HCT116 (cell line): ENCODE data around the gene MALRD1. TPM values are rescaled to one million over a fixed set of nuclear protein-coding genes. Genes with fewer than 3 reads are reported as not detected.

Experiments
- ATAC-seq: fragments of 200-7000 bp; cut with Tn5 transposase; 2 replicates; pipeline ENCODE4 v1.9.1; 2020; ENCODE audit warnings: mild to moderate bottlenecking, moderate library complexity
- BruUV-seq: library from RNA; stranded (reverse); fragments of 400-500 nt; replicated peaks from 2 replicates; lab custom pipeline; 2021; lab: Mats Ljungman, UMichigan
- CTCF ChIA-PET: fragments of 300-600 bp; sonication (Branson Sonifier 250); formaldehyde crosslinking; loops from one replicate; lab custom pipeline; 2021; ENCODE audit warnings: antibody characterized with exemption; lab: Charles Lee
- POLR2A ChIA-PET: fragments of 300-600, 350-600 bp; sonication (Branson Sonifier 250); formaldehyde crosslinking; loops from one replicate; lab custom pipeline; 2021; ENCODE audit warnings: antibody characterized with exemption; lab: Charles Lee
- RAD21 ChIA-PET, 2 experiments: fragments of 300-600 bp; sonication (Branson Sonifier 250); formaldehyde crosslinking; loops; one replicate each; lab custom pipeline; 2023; ENCODE audit warnings: low total read pairs in 2 of 2; ENCODE audit not compliant: uncharacterized antibody in 2 of 2, unreplicated experiment in 2 of 2, low non-redundant PET in 1 of 2; lab: Charles Lee
- DNase-seq: peaks from one replicate; pipeline ENCODE4 v3.0.0-alpha.2; 2010; ENCODE audit warnings: low read depth, low spot score
- H2AFZ ChIP-seq: fragments of 200-600 bp; shearing (Covaris generic), sonication (generic); 2 replicates; pipeline ENCODE4 v1.6.1; 2017; ENCODE audit warnings: low read depth, mixed run types, mixed read lengths, antibody characterized with exemption, low read length; ENCODE audit not compliant: poor library complexity, severe bottlenecking
- H3K27ac ChIP-seq: 2 replicates; pipeline ENCODE4 v1.5.1; 2012; ENCODE audit warnings: low read depth, low read length
- H3K27me3 ChIP-seq: fragments of 200-600 bp; sonication (generic); 2 replicates; pipeline ENCODE4 v1.6.1; 2016; ENCODE audit warnings: mixed run types, low read length, mixed read lengths; ENCODE audit not compliant: insufficient read depth
- H3K36me3 ChIP-seq, 2 experiments: fragments of 200-500 bp in 1 of 2; fragments of 200-600 bp in 1 of 2; sonication (Bioruptor generic) in 1 of 2; sonication (generic) in 1 of 2; 2 replicates each; pipeline versions ENCODE4 v1.5.1 to v1.6.1; 2014 to 2016; ENCODE audit warnings: low read length in 2 of 2, inconsistent platforms in 1 of 2, mixed read lengths in 1 of 2, mixed run types in 1 of 2; ENCODE audit not compliant: insufficient read depth in 2 of 2, control insufficient read depth in 1 of 2
- H3K4me1 ChIP-seq, 2 experiments: fragments of 200-600 bp in 1 of 2; sonication (generic) in 1 of 2; 2 replicates each; pipeline versions ENCODE4 v1.5.1 to v1.6.1; 2012 to 2017; ENCODE audit warnings: low read length in 2 of 2, inconsistent platforms in 1 of 2, mild to moderate bottlenecking in 1 of 2, mixed read lengths in 1 of 2, mixed run types in 1 of 2, moderate library complexity in 1 of 2; ENCODE audit not compliant: insufficient read depth in 2 of 2, control insufficient read depth in 1 of 2
- H3K4me2 ChIP-seq: fragments of 200-600 bp; sonication (generic); 2 replicates; pipeline ENCODE4 v1.6.1; 2017; ENCODE audit warnings: mixed run types, low read length, mixed read lengths
- H3K4me3 ChIP-seq, 2 experiments: fragments of 200-600 bp in 1 of 2; sonication (generic) in 1 of 2; replicated peaks in 1 of 2; 2 replicates each; pipeline ENCODE4 v1.5.1; 2011 to 2016; ENCODE audit warnings: low read length in 2 of 2, control low read depth in 1 of 2, low read depth in 1 of 2, mild to moderate bottlenecking in 1 of 2, mixed read lengths in 1 of 2, mixed run types in 1 of 2
- H3K79me2 ChIP-seq: fragments of 200-600 bp; sonication (generic); 2 replicates; pipeline ENCODE4 v1.6.1; 2017; ENCODE audit warnings: mild to moderate bottlenecking, mixed run types, low read length, moderate library complexity, mixed read lengths; ENCODE audit not compliant: insufficient read depth
- H3K9ac ChIP-seq: fragments of 200-600 bp; sonication (generic); 2 replicates; pipeline ENCODE4 v1.6.1; 2016; ENCODE audit warnings: low read length, mixed read lengths
- H3K9me2 ChIP-seq: fragments of 200-600 bp; sonication (generic), shearing (Covaris generic); 2 replicates; pipeline ENCODE4 v1.6.1; 2017; ENCODE audit warnings: mixed run types, mild to moderate bottlenecking, moderate library complexity; ENCODE audit not compliant: insufficient read depth
- H3K9me3 ChIP-seq, 2 experiments: fragments of 200-500 bp in 1 of 2; fragments of 200-600 bp in 1 of 2; sonication (Bioruptor generic) in 1 of 2; sonication (generic) in 1 of 2; 2 replicates each; pipeline ENCODE4 v1.6.1; 2014 to 2017; ENCODE audit warnings: low read length in 2 of 2, mixed read lengths in 2 of 2, inconsistent platforms in 1 of 2, low read depth in 1 of 2, mild to moderate bottlenecking in 1 of 2, mixed run types in 1 of 2, moderate library complexity in 1 of 2; ENCODE audit not compliant: control insufficient read depth in 1 of 2, insufficient read depth in 1 of 2
- H4K20me1 ChIP-seq: fragments of 200-600 bp; sonication (generic), shearing (Covaris generic); 2 replicates; pipeline ENCODE4 v1.6.1; 2017; ENCODE audit warnings: mixed run types, mild to moderate bottlenecking, moderate library complexity; ENCODE audit not compliant: insufficient read depth
- CBX3 ChIP-seq: IDR thresholded peaks from 2 replicates; pipeline ENCODE4 v1.6.1; 2012; ENCODE audit warnings: low read depth
- EGR1 ChIP-seq: IDR thresholded peaks from 2 replicates; pipeline ENCODE4 v1.6.1; 2012; ENCODE audit warnings: low read depth
- EZH2 ChIP-seq: fragments of 200-600 bp; sonication (generic); IDR thresholded peaks from 2 replicates; pipeline ENCODE4 v1.6.1; 2017; ENCODE audit warnings: antibody characterized with exemption, mixed run types
- FOSL1 ChIP-seq: IDR thresholded peaks from 2 replicates; pipeline ENCODE4 v1.6.1; 2012; ENCODE audit warnings: low read depth
- JUND ChIP-seq: IDR thresholded peaks from 2 replicates; pipeline ENCODE4 v1.6.1; 2012
- POLR2A ChIP-seq: IDR thresholded peaks from 2 replicates; pipeline ENCODE4 v1.7.0; 2011; ENCODE audit warnings: borderline replicate concordance; ENCODE audit not compliant: insufficient read depth, insufficient read length; ENCODE audit errors: extremely low read depth
- YY1 ChIP-seq: IDR thresholded peaks from 2 replicates; pipeline ENCODE4 v1.6.1; 2011; ENCODE audit warnings: low read length, low read depth, moderate library complexity, mild to moderate bottlenecking; ENCODE audit not compliant: insufficient replicate concordance; ENCODE audit errors: extremely low read depth
- ZFX ChIP-seq: fragments of 450-650 bp; IDR thresholded peaks from 2 replicates; pipeline ENCODE4 v1.6.1; 2017
- intact Hi-C: fragments of 100-400 bp; cut with micrococcal nuclease; formaldehyde crosslinking; loops from 2 replicates; pipeline ENCODE4 v1.10.0; 2022
- total RNA-seq: library from RNA; stranded (reverse); gene quantifications from one replicate; pipeline ENCODE4 v1.2.1, GENCODE V29; 2021; ENCODE audit not compliant: unreplicated experiment
- TF ChIP-seq, protein P1 (sequence below): IDR thresholded peaks from 2 replicates; pipeline ENCODE4 v1.6.1; 2012; ENCODE audit warnings: low read depth
- TF ChIP-seq, protein P2 (sequence below), 3 experiments: fragments of 200-600 bp in 1 of 3; sonication (generic) in 1 of 3; IDR thresholded peaks in 2 of 3; conservative IDR thresholded peaks in 1 of 3; 2 replicates each; pipeline ENCODE4 v1.5.1; 2012 to 2017; ENCODE audit warnings: low read depth in 2 of 3, low read length in 2 of 3, antibody characterized with exemption in 1 of 3, borderline replicate concordance in 1 of 3, control low read depth in 1 of 3, mild to moderate bottlenecking in 1 of 3, mixed read lengths in 1 of 3, mixed run types in 1 of 3, moderate library complexity in 1 of 3; ENCODE audit not compliant: insufficient read depth in 1 of 3
- TF ChIP-seq, protein P3 (sequence below): IDR thresholded peaks from 2 replicates; pipeline ENCODE4 v1.6.1; 2011; ENCODE audit warnings: mild to moderate bottlenecking, low read length, moderate library complexity; ENCODE audit not compliant: insufficient replicate concordance; ENCODE audit errors: extremely low read depth

Gene MALRD1
- total RNA-seq, 1 experiment from 2014 or later = not detected

DNA sequence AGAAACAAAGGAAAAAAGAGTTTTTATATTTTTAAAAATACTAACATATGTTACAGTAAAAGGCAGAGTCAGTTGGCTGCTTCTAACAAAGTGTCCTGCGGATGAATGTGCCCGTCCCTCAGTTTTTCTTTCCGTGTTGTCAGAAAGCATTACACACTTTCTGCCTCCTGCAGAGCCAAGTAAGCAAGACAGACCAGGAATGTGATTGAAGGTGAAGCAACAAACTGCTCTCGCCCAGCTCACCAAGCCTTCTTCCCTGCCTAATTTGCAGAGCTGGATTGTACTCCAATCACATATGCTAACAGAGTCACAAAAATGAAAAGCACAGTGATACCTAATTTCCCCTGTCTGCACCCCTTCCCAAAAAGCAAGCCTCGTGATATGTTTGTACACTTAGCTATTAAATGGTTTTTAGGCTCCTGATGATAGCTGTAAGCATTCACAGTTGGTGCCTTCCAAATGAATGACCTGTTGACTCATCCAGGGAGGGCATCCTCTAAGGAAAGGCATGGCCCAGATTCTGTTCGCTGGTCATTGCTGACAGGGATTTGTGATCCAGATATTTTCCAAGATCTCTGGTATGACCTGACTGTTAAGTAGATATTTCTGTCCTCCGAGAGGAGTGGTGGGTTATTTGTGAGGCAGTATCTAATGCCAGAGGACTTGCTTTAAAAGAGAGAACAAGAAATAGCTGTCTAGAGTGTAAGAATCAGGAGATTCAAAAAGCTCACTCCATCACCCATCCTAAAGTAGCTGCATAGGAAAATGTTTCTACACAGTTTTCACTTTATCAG is 580.4 kb downstream of the MALRD1 start (continued):
- TF ChIP-seq, protein P1, sequence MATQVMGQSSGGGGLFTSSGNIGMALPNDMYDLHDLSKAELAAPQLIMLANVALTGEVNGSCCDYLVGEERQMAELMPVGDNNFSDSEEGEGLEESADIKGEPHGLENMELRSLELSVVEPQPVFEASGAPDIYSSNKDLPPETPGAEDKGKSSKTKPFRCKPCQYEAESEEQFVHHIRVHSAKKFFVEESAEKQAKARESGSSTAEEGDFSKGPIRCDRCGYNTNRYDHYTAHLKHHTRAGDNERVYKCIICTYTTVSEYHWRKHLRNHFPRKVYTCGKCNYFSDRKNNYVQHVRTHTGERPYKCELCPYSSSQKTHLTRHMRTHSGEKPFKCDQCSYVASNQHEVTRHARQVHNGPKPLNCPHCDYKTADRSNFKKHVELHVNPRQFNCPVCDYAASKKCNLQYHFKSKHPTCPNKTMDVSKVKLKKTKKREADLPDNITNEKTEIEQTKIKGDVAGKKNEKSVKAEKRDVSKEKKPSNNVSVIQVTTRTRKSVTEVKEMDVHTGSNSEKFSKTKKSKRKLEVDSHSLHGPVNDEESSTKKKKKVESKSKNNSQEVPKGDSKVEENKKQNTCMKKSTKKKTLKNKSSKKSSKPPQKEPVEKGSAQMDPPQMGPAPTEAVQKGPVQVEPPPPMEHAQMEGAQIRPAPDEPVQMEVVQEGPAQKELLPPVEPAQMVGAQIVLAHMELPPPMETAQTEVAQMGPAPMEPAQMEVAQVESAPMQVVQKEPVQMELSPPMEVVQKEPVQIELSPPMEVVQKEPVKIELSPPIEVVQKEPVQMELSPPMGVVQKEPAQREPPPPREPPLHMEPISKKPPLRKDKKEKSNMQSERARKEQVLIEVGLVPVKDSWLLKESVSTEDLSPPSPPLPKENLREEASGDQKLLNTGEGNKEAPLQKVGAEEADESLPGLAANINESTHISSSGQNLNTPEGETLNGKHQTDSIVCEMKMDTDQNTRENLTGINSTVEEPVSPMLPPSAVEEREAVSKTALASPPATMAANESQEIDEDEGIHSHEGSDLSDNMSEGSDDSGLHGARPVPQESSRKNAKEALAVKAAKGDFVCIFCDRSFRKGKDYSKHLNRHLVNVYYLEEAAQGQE = no peak
- TF ChIP-seq, all 23 proteins: peak for 0

DNA sequence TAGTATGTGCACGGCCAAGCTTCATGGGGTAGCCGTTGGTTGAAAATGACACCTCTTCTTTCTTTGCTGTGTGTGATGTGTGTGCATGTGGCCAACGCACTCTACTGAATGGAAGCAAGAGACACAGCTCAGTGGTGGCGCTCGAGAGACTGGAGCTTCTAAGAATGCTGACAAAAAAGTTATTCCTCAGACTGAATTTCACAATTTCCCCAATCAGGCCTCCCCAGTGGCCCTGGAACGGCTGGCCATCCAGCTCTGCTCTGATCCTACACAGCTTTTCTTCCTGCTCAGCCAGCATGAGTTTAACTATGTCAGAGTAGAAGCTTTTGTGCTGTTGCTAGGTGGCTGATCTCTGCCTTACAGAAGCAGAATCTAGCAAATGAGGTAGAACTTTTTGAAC is 581.0 kb downstream of the MALRD1 start:
- Histone ChIP-seq H3K27me3 (no peaks in the 10 kb centered on the region), H3K9me2 (no peaks in the 10 kb centered on the region), H3K9ac (no peak overlapping the region), H3K9me3 (peaks cover 14 to 30% of the 10 kb centered on the region in 2 experiments; a peak in 2 of 4 replicates), H3K79me2 (no peaks in the 10 kb centered on the region), H3K27ac (no peak overlapping the region), H3K4me2 (no peak overlapping the region), H3K4me3 (no peak overlapping the region), H3K36me3 (no peaks in the 10 kb centered on the region), H2AFZ (no peak overlapping the region), H4K20me1 (no peaks in the 10 kb centered on the region), H3K4me1 (no peaks in the 10 kb centered on the region)
- ChIA-PET RAD21 (no interaction called here), CTCF (no interaction called here), POLR2A (no interaction called here)
- no peak for ATAC-seq
- no peak for DNase-seq
- intact Hi-C loops = no loop called here
- TF ChIP-seq POLR2A = no peak
- no peak for TF ChIP-seq FOSL1
- TF ChIP-seq, protein P2, sequence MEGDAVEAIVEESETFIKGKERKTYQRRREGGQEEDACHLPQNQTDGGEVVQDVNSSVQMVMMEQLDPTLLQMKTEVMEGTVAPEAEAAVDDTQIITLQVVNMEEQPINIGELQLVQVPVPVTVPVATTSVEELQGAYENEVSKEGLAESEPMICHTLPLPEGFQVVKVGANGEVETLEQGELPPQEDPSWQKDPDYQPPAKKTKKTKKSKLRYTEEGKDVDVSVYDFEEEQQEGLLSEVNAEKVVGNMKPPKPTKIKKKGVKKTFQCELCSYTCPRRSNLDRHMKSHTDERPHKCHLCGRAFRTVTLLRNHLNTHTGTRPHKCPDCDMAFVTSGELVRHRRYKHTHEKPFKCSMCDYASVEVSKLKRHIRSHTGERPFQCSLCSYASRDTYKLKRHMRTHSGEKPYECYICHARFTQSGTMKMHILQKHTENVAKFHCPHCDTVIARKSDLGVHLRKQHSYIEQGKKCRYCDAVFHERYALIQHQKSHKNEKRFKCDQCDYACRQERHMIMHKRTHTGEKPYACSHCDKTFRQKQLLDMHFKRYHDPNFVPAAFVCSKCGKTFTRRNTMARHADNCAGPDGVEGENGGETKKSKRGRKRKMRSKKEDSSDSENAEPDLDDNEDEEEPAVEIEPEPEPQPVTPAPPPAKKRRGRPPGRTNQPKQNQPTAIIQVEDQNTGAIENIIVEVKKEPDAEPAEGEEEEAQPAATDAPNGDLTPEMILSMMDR (IDR thresholded peaks at IDR 0.05 in 2 of 3, conservative IDR thresholded peaks at IDR 0.05 in 1 of 3; ENCODE audit: borderline replicate concordance in 1 of 3, insufficient read depth in 1 of 3, low read depth in 2 of 3, low read length in 2 of 3) = no peak
- TF ChIP-seq JUND = no peak
- no peak for TF ChIP-seq YY1
- TF ChIP-seq, protein P3, sequence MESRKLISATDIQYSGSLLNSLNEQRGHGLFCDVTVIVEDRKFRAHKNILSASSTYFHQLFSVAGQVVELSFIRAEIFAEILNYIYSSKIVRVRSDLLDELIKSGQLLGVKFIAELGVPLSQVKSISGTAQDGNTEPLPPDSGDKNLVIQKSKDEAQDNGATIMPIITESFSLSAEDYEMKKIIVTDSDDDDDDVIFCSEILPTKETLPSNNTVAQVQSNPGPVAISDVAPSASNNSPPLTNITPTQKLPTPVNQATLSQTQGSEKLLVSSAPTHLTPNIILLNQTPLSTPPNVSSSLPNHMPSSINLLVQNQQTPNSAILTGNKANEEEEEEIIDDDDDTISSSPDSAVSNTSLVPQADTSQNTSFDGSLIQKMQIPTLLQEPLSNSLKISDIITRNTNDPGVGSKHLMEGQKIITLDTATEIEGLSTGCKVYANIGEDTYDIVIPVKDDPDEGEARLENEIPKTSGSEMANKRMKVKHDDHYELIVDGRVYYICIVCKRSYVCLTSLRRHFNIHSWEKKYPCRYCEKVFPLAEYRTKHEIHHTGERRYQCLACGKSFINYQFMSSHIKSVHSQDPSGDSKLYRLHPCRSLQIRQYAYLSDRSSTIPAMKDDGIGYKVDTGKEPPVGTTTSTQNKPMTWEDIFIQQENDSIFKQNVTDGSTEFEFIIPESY = no peak
- TF ChIP-seq CBX3 = no peak
- TF ChIP-seq ZFX = no peak
- TF ChIP-seq EGR1 = no peak
- no peak for TF ChIP-seq EZH2
- BruUV-seq = no TSS peak
